Stimulated activated CD4-positive, alpha-beta T cell treated with anti-CD3 and anti-CD28 coated beads, Interleukin-4, amount 100 ng/mL, for 4 hours (primary cell): ENCODE results near the gene B3GALT4.
"Not testable (repeated sequence)": the region's sequence is repeated elsewhere in the genome, so short reads cannot be mapped to it uniquely, and the experiment has no call there.

Source experiments
- DNase-seq, 2 experiments: peaks; one replicate each; pipeline ENCODE4 v3.0.0-alpha.2; 2020

Gene B3GALT4, protein sequence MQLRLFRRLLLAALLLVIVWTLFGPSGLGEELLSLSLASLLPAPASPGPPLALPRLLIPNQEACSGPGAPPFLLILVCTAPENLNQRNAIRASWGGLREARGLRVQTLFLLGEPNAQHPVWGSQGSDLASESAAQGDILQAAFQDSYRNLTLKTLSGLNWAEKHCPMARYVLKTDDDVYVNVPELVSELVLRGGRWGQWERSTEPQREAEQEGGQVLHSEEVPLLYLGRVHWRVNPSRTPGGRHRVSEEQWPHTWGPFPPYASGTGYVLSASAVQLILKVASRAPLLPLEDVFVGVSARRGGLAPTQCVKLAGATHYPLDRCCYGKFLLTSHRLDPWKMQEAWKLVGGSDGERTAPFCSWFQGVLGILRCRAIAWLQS

DNA sequence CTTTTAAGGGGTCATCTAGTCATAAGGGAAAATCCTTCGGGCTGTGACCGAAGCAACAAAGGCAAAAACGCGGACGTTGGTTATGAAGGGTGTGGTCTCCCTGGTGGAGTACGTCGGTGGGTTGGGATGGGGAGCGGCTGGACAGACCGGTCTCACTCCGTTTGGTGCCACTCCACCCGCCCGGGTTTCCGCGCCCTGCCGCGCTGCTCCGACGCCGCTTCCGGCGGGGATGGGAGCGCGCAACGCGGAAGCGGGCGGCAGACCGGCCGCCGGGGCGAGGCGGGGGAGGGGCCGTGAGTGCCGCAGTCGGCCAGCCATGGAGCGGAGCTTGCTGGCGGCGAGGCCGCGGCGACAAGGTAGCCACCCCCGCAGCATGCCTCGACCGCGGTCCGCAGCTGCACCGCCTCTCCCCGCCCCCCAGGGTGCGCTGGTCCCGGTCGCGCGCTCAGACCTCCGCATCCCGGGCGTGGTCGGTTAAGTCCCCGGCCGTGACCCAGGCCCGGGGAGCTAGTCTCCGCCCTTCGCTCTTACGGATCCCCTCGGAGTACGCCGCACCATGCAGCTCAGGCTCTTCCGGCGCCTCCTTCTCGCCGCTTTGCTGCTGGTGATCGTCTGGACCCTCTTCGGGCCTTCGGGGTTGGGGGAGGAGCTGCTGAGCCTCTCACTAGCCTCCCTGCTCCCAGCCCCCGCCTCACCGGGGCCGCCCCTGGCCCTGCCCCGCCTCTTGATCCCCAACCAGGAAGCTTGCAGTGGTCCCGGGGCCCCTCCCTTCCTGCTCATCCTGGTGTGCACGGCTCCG, at the start of gene B3GALT4:
TSS of gene B3GALT4 (plus strand) at position 260 of the 799 bp plus-strand sequence. CDS start at position 557, 297 bp downstream.
- DNase-seq, result peak; percentile 63 to 76

DNA sequence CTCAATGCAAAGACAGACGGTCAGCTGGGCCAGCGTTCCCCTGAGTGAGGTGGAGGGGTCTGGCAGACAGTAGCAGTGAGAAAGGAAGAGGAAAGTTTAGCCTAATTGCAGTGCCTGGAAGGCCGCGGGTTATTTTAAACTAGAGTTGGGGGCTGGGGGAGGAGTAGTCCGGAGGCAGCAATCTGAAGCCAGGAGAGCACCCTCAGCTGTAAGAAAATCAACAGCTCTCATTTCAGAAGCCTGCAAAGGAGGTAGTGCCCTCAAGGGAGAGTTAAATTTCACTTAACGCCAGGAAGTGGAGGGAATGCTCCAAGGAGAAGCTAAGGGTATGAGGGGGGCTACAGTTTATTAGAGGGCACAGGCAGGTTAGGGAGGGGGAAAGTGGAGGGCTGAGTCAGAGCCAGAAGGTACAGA, 41.7 kb upstream of the B3GALT4 start:
- no peak for DNase-seq

DNA sequence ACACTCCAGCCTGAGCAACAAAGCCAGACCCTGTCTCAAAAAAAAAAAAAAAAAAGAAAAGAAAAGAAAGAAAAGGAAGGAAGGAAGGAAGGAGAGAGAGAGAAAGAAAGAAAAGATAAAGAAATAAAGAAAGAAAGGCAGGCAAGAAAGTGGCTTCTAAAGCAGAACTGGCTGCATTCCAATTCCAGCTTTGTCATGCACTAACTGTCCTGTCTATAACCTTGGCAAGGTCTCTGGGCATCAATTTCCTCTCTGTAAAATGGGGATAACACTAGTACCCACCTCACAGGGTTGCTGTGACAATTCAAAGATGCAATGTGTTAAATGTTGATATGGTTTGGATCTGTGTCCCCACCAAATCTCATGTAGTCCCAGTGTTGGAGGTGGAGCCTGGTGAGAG, 40.6 kb upstream of the B3GALT4 start:
- DNase-seq, result no peak

DNA sequence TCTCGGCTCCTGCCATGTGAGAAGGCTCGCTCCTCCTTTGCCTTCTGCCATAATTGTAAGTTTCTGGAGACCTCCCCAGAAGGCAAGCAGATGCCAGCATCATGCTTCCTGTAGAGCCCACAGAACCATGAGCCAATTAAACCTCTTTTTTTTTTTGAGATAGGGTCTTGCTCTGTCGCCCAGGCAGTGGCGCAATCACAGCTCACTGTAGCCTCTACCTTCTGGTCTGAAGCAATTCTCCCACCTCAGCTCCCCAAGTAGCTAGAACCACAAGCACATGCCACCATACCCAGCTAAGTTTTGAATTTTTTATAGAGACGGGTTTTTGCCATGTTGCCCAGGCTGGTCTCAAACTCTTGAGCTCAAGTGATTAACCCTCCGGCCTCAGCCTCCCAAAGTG, 40.1 kb upstream of the B3GALT4 start:
- DNase-seq, result no peak

DNA sequence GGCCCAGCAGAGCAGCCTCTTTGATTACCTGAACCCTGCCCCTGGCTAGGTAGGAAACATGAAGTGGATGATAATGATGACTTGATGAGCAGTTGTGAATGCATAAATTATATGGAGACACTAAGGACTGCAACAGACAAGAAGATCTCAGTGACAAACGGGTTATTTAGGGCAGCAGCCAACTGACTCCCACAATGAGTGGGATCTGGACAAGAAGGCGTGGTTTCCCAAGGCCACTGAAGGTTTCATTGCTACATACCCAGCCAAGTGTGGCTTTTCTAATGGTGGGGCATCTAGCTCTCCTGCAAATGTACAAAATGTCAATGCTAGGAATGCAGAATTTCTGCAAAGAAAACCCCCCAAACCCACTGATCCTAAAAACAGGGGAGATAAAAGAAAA, 39.2 kb upstream of the B3GALT4 start:
- DNase-seq, result no peak

- DNase-seq, result no peak
Measured at GRCh38 chr6:33241968-33242367, 35.0 kb upstream of the B3GALT4 start.

- DNase-seq, result no peak
Measured at GRCh38 chr6:33243476-33243875, 33.4 kb upstream of the B3GALT4 start.

- DNase-seq, result peak; percentile 88 to 90
Measured at GRCh38 chr6:33247977-33248642, 28.8 kb upstream of the B3GALT4 start.

DNA sequence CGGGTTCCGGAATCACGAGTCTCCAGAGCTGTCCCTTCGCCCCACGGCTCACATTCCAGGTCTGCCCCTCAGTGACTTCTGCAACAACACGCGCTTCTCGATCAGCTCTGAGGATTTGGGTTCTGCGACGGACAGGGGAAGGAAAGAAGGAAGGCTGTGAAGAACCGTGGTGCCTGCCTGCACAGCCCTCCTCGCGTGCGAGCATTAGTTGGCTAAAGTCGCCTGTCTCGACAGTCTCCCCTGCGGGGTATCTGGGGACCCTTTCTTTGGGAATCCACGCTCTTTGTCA, 28.3 kb upstream of the B3GALT4 start:
- DNase-seq, result no peak

DNA sequence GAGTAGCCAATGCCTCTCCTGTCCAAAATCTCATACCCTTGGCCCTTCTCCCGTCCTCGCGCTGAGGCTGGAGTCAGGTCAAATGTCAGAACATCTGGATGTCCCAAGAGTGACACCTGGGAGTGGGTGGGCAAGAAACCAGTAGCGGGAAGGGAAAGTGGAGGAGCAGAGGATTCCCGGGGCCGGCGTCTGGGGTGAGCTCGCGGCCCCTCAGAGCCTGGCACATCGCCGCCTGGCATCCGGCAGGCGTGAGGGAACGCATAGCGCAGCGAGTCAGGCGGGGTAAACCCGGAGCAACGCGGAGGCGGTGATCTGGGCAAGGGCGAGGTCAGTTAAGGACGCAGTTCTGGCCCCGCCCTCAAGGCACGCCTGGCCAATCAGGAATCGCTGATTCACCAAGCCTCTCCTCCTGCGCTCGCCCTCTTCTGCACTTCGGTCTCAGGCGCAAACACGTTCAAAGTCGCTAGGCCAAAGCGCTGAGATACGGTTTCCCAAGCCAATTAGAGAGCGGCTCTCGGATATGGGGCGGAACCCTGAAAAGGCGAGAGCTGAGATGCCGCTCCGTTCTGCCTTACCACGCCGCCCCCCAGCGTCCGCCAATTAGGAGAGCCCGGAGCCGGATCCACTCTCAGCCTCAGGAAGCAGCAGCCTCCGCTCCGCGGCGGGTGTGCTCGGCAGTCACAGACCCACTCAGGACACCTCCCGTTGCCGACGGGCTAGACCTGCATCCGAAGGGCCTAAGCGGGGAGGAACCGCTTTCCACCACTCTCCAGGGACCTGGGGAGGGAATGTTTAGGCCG, 27.8 kb upstream of the B3GALT4 start:
- DNase-seq, result peak; percentile 89 to 94

GRCh38 chr6:33249732-33250630, 26.9 kb upstream of the B3GALT4 start:
- no peak for DNase-seq

GRCh38 chr6:33250731-33251130, 26.2 kb upstream of the B3GALT4 start:
- DNase-seq, result no peak

DNA sequence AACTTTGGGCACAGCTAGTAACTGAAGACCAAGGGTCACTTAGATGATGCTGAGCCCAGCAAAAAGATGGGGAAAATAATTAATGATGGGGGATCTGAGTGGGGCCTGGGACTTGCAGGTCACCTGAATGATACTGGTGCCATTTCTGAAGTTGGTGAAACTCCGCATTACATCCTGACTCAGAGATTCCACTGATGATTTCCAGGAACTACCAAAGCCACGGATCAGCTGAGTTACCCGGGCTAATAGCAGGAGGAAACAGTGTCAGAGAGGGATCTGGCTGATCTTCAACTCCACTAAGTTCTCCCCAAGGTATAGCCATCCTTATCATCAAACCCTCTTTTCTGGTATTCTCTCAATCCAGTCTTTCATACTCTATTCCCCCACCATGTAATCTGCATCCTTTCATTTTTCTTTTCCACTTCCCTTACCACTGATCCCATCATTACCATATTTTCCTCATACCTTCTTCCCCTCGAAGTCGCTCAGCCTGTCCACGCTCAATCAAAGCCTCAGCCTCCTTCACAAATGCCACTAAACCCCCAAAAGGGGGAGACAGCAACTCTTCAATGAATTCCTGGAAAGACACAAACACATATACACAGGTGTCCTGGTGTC, 25.4 kb upstream of the B3GALT4 start:
- no peak for DNase-seq

GRCh38 chr6:33252759-33253158, 24.2 kb upstream of the B3GALT4 start:
- no peak for DNase-seq

DNA sequence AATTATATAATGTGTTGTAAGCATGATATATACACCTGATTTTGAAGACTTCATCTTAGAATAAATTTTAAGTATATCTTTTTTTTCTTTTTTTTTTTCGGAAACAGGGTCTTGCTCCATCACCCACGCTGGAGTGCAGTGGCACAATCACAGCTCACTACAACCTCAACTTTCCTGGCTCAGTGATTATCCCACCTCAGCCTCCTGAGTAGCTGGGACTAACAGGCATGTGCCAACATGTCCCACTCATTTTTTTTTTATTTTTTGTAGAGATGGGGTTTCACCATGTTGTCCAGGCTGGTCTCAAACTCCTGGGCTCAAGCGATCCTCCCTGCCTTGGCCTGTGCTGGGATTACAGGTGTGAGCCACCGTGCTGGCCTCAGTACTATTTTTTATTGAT, 22.3 kb upstream of the B3GALT4 start:
- no peak for DNase-seq

GRCh38 chr6:33259032-33259431, 17.9 kb upstream of the B3GALT4 start:
- DNase-seq, result no peak

GRCh38 chr6:33262490-33262889, 14.4 kb upstream of the B3GALT4 start:
- DNase-seq, result not testable (repeated sequence)

- no peak for DNase-seq
Measured at GRCh38 chr6:33264015-33264414, 12.9 kb upstream of the B3GALT4 start.

DNA sequence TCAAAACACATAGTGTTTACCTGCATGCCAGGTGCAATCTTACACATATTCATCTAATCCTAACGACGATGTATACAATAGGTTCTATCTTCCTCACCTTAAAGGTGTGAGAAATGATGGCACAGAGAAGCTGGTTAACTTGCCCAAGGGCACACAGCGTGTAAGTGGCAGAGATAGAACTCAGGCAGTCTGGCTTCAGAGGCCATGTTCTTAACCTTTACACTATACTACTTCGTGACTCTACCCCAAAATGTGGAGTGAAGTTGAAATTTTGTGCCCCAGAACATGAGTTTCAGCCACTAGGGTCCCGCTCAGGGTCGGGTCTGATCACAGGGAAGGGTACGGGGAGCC, 5.8 kb upstream of the B3GALT4 start:
- DNase-seq, result no peak

DNA sequence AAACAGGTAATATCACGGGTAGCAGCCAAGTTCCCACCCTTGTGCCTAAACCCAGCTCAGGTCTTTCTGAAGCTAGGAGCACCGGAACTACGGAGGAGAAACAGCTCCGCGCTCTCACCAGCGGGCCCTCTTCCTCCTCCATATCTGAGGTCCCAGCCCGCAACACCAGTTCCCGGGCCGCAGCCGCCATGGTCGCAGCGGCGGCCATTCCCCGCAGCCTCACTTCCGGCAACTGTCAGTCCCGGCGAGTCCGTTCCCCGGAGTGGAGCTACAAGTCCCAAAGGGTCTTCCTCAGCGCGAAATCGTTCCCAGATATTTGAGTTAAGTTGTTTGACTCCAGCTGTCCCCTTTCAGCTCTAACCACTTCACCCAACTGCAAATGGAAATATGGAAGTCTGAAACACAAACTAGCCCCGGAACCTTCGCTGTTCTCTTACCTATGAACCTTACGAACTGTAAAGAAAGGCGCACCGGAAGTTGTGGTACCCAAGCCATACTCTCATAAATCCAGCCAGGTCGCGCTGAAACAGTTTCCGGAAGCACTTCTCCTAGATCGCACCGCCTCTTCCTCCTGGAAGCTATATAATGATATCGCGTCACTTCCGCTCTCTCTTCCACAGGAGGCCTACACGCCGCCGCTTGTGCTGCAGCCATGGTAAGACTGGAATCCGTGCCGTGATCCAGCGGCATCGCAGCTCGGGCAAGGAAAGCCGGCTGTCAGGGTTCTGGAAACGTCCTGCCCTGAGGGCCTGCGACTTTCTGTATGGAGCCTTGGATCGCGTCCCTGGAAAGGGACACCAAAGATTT, 5.3 kb upstream of the B3GALT4 start, which contains the start of the genes RPS18 and VPS52:
TSS of gene RPS18 (plus strand) at position 608 of the 807 bp plus-strand sequence. CDS start at position 653, 45 bp downstream.
TSS of gene VPS52 (minus strand) at position 409 of the 807 bp plus-strand sequence. CDS start at position 208, 201 bp downstream.
- DNase-seq, result peak; percentile 76 to 93
